A549 (cell line): Measurements from ENCODE around the gene SLC25A31. TPM values are rescaled to one million over a fixed set of nuclear protein-coding genes. Genes with fewer than 3 reads are reported as not detected.

Source experiments
- ATAC-seq, 2 experiments: fragments of 200-7000 bp in 1 of 2; fragments of >200 bp in 1 of 2; cut with Nextera tagmentation in 1 of 2; cut with Tn5 transposase in 1 of 2; 3 replicates each; pipeline versions ENCODE4 v1.8.0 to v1.9.1; 2018 to 2020; ENCODE audit warnings: mild to moderate bottlenecking in 1 of 2, moderate library complexity in 1 of 2
- CTCF ChIA-PET: fragments of 300-600 bp; sonication (Branson Sonifier 250); formaldehyde crosslinking; extraction: SDS; loops from one replicate; lab custom pipeline; 2021; ENCODE audit warnings: antibody characterized with exemption, inconsistent platforms; lab: Yijun Ruan, JAX
- POLR2A ChIA-PET: fragments of 350-600 bp; formaldehyde crosslinking; extraction: SDS; loops from one replicate; lab custom pipeline; 2021; ENCODE audit warnings: antibody characterized with exemption, inconsistent platforms; lab: Yijun Ruan, JAX
- DNase-seq, 2 experiments: peaks; one replicate each; pipeline versions ENCODE4 v3.0.0 to v3.0.0-alpha.2; 2011 to 2016; ENCODE audit warnings: low read depth in 1 of 2, low spot score in 1 of 2
- FAIRE-seq: peaks from 2 replicates; lab custom pipeline; 2011; peaks lifted over from hg19 to GRCh38; lab: Jason Lieb, UNC
- H3K27ac ChIP-seq, 2 experiments: fragments of >200 bp; sonication (Bioruptor Twin); formaldehyde crosslinking; 3 replicates each; pipeline ENCODE4 v1.5.1; 2016 to 2017
- H3K4me1 ChIP-seq: fragments of >200 bp; sonication (Bioruptor Twin); formaldehyde crosslinking; 3 replicates; pipeline ENCODE4 v1.6.1; 2016
- H3K4me2 ChIP-seq: fragments of >200 bp; sonication (Bioruptor Twin); formaldehyde crosslinking; 3 replicates; pipeline ENCODE4 v1.6.1; 2016
- H3K4me3 ChIP-seq: fragments of >200 bp; sonication (Bioruptor Twin); formaldehyde crosslinking; 3 replicates; pipeline ENCODE4 v1.5.1; 2016
- H3K9me3 ChIP-seq: fragments of >200 bp; sonication (Bioruptor Twin); formaldehyde crosslinking; 3 replicates; pipeline ENCODE4 v1.6.1; 2016
- ATOH8 ChIP-seq: fragments of 250-450 bp; sonication (Bioruptor Pico); IDR thresholded peaks from 2 replicates; pipeline ENCODE4 v1.5.0; 2020; ENCODE audit warnings: low read depth, mild to moderate bottlenecking, moderate library complexity
- CBX8 ChIP-seq: fragments of 200-600 bp; sonication (generic); IDR thresholded peaks from 2 replicates; pipeline ENCODE4 v1.6.1; 2016
- CTCF ChIP-seq: fragments of >200 bp; sonication (Bioruptor Twin); formaldehyde crosslinking; IDR thresholded peaks from 3 replicates; pipeline ENCODE4 v1.5.1; 2016
- E2F6 ChIP-seq: IDR thresholded peaks from 2 replicates; pipeline ENCODE4 v1.6.1; 2012; ENCODE audit warnings: low read depth, borderline replicate concordance
- EP300 ChIP-seq, 2 experiments: fragments of >200 bp; sonication (Bioruptor Twin); formaldehyde crosslinking; IDR thresholded peaks; 2 replicates in 1 of 2; 3 replicates in 1 of 2; pipeline ENCODE4 v1.6.1; 2016 to 2017
- FOSB ChIP-seq: fragments of 250-450 bp; sonication (Bioruptor Pico); IDR thresholded peaks from 2 replicates; pipeline ENCODE4 v1.5.0; 2020; ENCODE audit warnings: mild to moderate bottlenecking, moderate library complexity
- FOXS1 ChIP-seq: fragments of 250-450 bp; sonication (Bioruptor Pico); IDR thresholded peaks from 2 replicates; pipeline ENCODE4 v1.5.0; 2020; ENCODE audit warnings: mild to moderate bottlenecking, moderate library complexity
- HES2 ChIP-seq: fragments of >200 bp; sonication (Bioruptor Twin); formaldehyde crosslinking; IDR thresholded peaks from 2 replicates; pipeline ENCODE4 v1.6.1; 2016
- KDM5A ChIP-seq: fragments of 200-600 bp; sonication (generic); IDR thresholded peaks from 2 replicates; pipeline ENCODE4 v1.6.1; 2016; ENCODE audit warnings: antibody characterized with exemption, mild to moderate bottlenecking
- MAFK ChIP-seq: fragments of 450-650 bp; IDR thresholded peaks from 2 replicates; pipeline ENCODE4 v1.6.1; 2014; ENCODE audit not compliant: partially characterized antibody
- MAZ ChIP-seq: fragments of 150-350 bp; IDR thresholded peaks from 2 replicates; pipeline ENCODE4 v1.6.1; 2014; ENCODE audit warnings: antibody characterized with exemption, low read depth, low read length, borderline replicate concordance
- NFE2L2 ChIP-seq: fragments of 150-350 bp; conservative IDR thresholded peaks from 2 replicates; pipeline ENCODE4 v1.6.1; 2014; ENCODE audit warnings: low read length
- NR3C1 ChIP-seq: fragments of >200 bp; sonication (Bioruptor Twin); formaldehyde crosslinking; IDR thresholded peaks from 3 replicates; pipeline ENCODE4 v1.6.1; 2017
- PBX3 ChIP-seq: IDR thresholded peaks from 2 replicates; pipeline ENCODE4 v1.6.1; 2012
- POLR2A ChIP-seq: IDR thresholded peaks from 2 replicates; pipeline ENCODE4 v1.6.1; 2012; ENCODE audit warnings: mild to moderate bottlenecking, low read length
- RCOR1 ChIP-seq: fragments of 150-350 bp; IDR thresholded peaks from 2 replicates; pipeline ENCODE4 v1.6.1; 2014; ENCODE audit warnings: antibody characterized with exemption, low read length, low read depth
- RNF2 ChIP-seq: fragments of 200-600 bp; sonication (generic); IDR thresholded peaks from 2 replicates; pipeline ENCODE4 v1.6.1; 2016; ENCODE audit warnings: low read depth, mild to moderate bottlenecking, antibody characterized with exemption, moderate library complexity, borderline replicate concordance
- USF2 ChIP-seq: fragments of 450-650 bp; IDR thresholded peaks from 2 replicates; pipeline ENCODE4 v1.6.1; 2014; ENCODE audit warnings: antibody characterized with exemption
- ZC3H11A ChIP-seq: fragments of 450-650 bp; IDR thresholded peaks from 2 replicates; pipeline ENCODE4 v1.6.1; 2014; ENCODE audit warnings: antibody characterized with exemption, mild to moderate bottlenecking
- ZSCAN20 ChIP-seq: fragments of 250-450 bp; sonication (Bioruptor Pico); IDR thresholded peaks from 2 replicates; pipeline ENCODE4 v1.8.0; 2022; ENCODE audit warnings: mild to moderate bottlenecking, moderate library complexity
- WGBS: methylation state at CpG from one replicate; pipeline ENCODE4 v1.1.6; 2017; ENCODE audit errors: missing lambda C conversion rate; 5-methylcytosine and 5-hydroxymethylcytosine counted together
- polyA minus RNA-seq: library from RNA; depleted of rRNA, polyadenylated mRNA; stranded (reverse); fragments of >200 nt; gene quantifications from 2 replicates; pipeline ENCODE4 v1.2.3, GENCODE V29; 2011; rRNA and poly(A)+ RNA removed
- polyA plus RNA-seq, 4 experiments: library from polyadenylated mRNA; depleted of rRNA in 3 of 4; stranded (reverse); fragments of >200 nt; fragmentation: RNase III in 1 of 4; extraction: RNeasy Plus Mini Kit Qiagen cat#74134 plus additional on column Dnase treatment in 1 of 4; gene quantifications; 2 replicates in 3 of 4; 3 replicates in 1 of 4; pipeline ENCODE4 v1.2.3, GENCODE V29; 2011 to 2017

The SLC25A31 gene
- polyA plus RNA-seq (2011; rRNA removed) (not detected in 2 replicates), polyA plus RNA-seq (2017; fragmentation: RNase III; extraction: RNeasy Plus Mini Kit Qiagen cat#74134 plus additional on column Dnase treatment) (not detected in 3 replicates), polyA minus RNA-seq (not detected in 2 replicates)
- polyA plus RNA-seq (2012; cell fraction: cytosol; rRNA removed), result not detected in 2 replicates
- polyA plus RNA-seq (2012; cell fraction: nucleus; rRNA removed), result not detected in 2 replicates

GRCh38 chr4:127730142-127730913 lies at the start of gene SLC25A31:
TSS of gene SLC25A31 (plus strand) at chr4:127730400. CDS start at chr4:127730546, 146 bp downstream.
- no peaks in the 10 kb centered on the region for H3K9me3 ChIP-seq
- DNase-seq (no peak), FAIRE-seq (no peak), ATAC-seq (no peak)
- ChIA-PET CTCF (interaction anchor here (7.3 kb wide), 1 partner anchor 127 kb away, joined by 180 read pairs; no protein-coding TSS in a partner anchor), POLR2A (no interaction called here)
- no peak within 1 kb of the TSS for H3K4me2 ChIP-seq
- H3K27ac ChIP-seq, result no peak within 1 kb of the TSS
- 90% methylated on average over 58 of the region's 64 CpGs for WGBS
- H3K4me1 ChIP-seq, result no peaks in the 10 kb centered on the region
- H3K4me3 ChIP-seq, result no peak within 1 kb of the TSS
- TF ChIP-seq NR3C1, result no peak
- TF ChIP-seq ZC3H11A, result no peak
- TF ChIP-seq MAZ, result no peak
- no peak for TF ChIP-seq FOXS1
- TF ChIP-seq FOSB (CRISPR knock-in tag), result no peak
- no peak for TF ChIP-seq EP300 (IDR thresholded peaks at IDR 0.05)
- TF ChIP-seq RCOR1, result no peak
- no peak for TF ChIP-seq CTCF
- no peak for TF ChIP-seq HES2
- TF ChIP-seq E2F6, result no peak
- no peak for TF ChIP-seq KDM5A
- no peak for TF ChIP-seq ATOH8 (CRISPR knock-in tag)
- no peak for TF ChIP-seq RNF2
- TF ChIP-seq PBX3, result no peak

GRCh38 chr4:127685292-127685691 lies 44.9 kb upstream of the SLC25A31 start:
- POLR2A ChIA-PET, result no interaction called here
- no peak for FAIRE-seq
- Histone ChIP-seq H3K4me2 (no peak overlapping the region), H3K27ac (no peak overlapping the region), H3K9me3 (no peaks in the 10 kb centered on the region), H3K4me1 (peaks cover 6% of the 10 kb centered on the region; the same call in 1 of the 3 replicates), H3K4me3 (no peak overlapping the region)
- ATAC-seq, result no peak
- TF ChIP-seq ZSCAN20 (CRISPR knock-in tag) (no peak), CBX8 (no peak), POLR2A (no peak), MAFK (peak; percentile 12), USF2 (no peak), MAZ (no peak), NFE2L2 (no peak)
- DNase-seq, result no peak
- CTCF ChIA-PET, result interaction anchor here (1.9 kb wide), 1 partner anchor 47 kb away, joined by 6 read pairs; no protein-coding TSS in a partner anchor
